IPS DF 4.7 (cell line): ENCODE data around the gene NPPA.

ENCODE experiments used
- DNase-seq: peaks from one replicate; pipeline ENCODE4 v3.0.0-alpha.2; 2013; ENCODE audit warnings: low spot score; ENCODE audit errors: extremely low read depth

Gene NPPA

DNA sequence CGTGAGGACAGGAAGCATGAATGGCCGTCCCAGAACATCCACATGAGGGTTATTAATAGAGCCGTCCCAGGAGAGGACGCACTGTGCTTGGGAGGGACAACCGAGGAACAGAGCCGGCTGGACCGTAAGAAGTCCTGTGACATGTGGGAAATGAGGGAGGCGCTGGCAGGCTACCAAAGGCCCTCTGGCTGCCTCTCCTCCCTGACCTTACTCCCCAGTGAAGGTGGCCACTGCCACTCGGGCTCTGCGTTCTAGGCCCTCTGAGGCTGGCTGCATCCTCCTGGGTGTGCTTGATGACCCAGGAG lies 26.6 kb upstream of the NPPA start:
- DNase-seq = no peak

DNA sequence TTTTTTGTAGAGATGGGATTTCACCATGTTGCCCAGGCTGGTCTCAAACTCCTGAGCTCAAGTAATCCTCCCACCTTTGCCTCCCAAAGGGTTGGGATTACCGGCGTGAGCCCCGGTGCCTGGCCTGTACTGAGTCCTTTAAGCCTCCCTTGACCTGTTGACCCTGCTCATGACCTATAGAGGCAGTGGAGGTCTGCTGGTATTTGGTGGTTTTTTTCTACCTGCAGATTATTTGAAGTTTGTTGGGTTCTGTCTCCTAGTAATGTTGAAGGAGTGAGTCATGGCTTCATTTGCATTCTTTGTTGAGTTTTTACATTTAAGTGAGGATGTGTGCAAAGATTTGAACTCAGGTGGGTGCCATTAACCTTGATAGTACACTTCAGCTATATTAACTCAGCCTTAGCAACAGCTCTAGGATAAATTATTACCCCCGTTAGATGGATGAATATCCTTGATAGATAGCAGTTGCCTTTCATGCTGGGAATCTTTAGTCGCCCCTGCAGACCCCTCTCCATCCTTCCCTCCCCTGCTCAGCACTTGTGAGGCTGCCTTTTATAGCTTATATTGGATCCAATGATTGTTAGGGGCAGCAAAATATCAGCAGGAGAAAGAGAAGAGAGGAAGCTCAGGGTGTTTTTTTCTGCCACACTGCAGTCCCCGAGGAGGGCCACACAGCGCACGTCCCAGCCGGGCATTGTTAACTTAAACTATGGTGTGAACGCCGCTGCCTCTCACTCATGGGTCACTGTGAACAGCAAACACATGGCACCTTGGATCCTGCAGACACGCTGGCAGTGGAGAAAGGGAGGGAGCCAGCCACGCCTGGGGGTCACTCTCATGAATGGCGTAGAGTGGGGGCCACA lies 26.0 kb upstream of the NPPA start:
- no peak for DNase-seq

- DNase-seq = no peak
These were observed 25.0 kb upstream of the NPPA start for GRCh38 chr1:11872545-11872944.

DNA sequence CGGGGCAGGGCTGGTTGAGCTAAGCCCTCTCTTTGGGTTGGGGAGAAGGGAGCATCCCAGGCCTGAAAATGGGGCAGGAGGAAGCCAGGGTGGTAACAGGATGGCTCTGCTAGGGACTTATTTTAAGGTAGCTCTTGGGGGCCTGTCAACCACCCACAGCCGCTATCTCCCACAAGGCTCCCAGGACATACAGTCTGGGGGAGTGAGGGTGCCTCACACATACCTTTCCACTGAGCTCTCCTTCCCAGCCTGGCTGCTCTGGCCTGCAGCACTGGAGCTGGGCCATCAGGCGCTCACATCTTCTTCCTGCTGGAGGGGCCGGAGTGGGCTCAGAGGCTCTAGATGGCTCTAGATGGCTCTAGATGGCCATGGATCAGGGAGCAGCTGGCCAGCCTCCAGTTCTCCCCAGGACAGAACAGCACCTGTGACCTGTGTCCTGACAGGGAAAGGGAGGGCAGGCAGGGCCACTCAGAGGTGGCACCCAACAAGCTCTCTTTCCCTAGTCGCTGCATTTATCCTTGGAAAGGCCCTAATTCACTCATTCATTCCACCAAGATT lies 22.1 kb upstream of the NPPA start:
- no peak for DNase-seq

DNA sequence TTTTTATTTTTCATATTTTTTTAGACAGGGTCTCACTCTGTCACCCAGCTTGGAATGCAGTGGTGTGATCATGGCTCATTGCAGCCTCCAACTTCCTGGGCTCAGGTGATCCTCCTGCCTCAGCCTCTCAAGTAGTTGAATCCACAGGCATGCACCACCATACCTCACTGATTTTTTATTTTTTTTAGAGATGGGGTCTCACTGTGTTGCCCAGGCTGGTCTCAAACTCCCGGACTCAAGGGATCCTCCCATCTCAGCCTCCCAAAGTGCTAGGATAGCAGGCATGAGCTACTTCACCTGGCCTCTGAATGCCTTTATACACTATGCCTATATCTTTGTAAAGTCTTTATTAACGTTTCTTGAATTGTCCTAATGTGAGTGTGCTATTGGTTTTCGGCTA lies 21.5 kb upstream of the NPPA start:
- no peak for DNase-seq

- no peak for DNase-seq
These were observed 20.9 kb upstream of the NPPA start for GRCh38 chr1:11868331-11868980.

DNA sequence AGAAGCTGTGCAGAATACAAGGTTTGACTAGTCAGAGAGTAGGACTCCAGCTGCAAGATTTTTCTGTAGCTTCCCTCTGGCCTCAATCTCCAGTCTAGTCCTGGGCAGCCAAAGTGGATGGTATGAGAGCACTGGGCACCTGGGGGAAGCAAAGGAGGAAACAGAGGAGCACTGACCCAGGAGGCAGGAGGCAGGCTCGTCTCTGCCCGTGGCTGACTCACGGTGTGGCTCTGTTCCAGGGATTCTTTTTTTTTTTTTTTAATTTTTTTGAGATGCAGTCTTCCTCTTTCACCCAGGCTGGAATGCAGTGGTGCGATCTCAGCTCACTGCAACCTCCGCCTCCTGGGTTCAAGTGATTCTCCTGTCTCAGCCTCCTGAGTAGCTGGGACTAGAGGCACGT lies 15.3 kb upstream of the NPPA start:
- DNase-seq = no peak

DNA sequence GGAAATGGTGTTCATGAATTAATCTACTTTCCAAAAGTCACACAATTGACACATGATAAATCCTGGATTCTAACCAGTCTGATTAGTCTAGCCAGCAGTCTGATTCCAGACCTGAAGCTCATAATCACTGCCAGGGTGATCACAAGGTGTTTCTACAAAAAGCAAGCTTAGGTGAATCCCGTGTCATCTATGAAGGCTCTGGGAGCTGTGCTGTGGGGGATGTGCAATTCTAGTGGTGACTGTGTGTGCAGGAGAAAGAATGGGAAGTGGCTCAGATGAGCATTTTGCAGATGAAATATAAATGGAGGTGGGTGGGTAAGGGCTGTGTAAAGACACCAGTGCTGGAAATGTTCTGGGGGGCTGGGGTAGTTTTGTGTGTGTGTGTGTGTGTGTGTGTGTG lies 13.0 kb upstream of the NPPA start:
- no peak for DNase-seq

GRCh38 chr1:11860083-11860482 lies 12.5 kb upstream of the NPPA start:
- no peak for DNase-seq

DNA sequence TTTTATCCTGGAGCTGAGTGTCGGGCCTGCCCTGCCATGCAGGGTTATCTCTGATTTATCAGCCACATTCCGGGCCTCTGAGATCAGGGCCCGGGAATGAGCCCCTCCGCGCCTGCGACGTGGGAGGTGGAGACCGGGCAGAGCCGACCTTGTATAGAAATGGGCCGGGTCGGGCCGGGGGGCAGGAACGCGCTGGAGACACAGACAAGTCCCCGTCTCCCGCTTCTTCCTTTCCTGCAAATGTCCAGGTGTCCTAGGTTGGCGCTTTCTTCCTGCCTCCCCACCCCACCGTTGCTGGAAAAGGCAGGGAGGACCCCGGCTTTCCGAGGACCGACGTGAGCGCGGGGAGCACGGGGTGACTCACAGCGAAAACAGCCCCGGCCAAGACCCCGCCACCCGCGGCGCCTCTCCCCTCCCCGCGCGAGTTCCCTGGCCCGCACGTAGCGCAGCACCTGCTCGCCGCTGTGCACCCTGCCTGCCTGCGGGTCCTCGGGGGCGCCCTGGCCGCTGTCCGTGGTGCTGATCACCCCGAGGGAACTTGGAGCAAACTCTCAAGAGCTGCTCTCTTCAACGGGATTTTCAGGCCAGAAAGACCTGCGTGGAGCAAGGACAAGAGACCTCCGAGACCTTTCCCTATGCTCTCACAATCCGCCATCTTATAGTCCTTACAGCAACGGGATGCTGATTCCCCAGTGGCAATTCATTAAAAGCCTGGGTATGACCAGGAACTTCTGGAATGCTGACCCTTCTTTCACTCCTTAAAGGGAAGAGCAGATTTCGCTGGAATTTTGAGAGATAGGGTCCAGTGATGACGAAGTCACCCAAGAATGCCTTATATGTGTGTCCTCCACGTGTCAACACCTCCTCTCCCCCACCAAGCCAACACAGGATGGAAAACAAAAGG lies 11.6 kb upstream of the NPPA start:
- no peak for DNase-seq

- DNase-seq = no peak
These were observed 11.0 kb upstream of the NPPA start, which contains the start of gene NPPB for GRCh38 chr1:11858613-11858967. NPPB (minus strand) TSS chr1:11858945; CDS start chr1:11858833, 112 bp downstream.

DNA sequence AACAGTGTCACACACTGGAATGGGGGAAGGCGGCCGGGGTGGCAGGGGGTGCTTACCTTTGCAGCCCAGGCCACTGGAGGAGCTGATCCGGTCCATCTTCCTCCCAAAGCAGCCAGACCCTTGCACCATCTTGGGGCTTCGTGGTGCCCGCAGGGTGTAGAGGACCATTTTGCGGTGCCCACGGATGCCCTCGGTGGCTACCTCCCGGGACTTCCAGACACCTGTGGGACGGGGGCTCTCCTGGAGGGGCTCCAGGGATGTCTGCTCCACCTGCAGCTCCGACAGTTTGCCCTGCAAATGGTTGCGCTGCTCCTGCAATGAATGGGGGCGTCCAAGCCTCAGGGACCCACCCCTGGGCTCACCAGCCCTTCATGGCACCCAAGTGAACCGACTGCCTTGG lies 10.6 kb upstream of the NPPA start:
- no peak for DNase-seq

- no peak for DNase-seq
These were observed 9.7 kb upstream of the NPPA start for GRCh38 chr1:11857164-11857851.

DNA sequence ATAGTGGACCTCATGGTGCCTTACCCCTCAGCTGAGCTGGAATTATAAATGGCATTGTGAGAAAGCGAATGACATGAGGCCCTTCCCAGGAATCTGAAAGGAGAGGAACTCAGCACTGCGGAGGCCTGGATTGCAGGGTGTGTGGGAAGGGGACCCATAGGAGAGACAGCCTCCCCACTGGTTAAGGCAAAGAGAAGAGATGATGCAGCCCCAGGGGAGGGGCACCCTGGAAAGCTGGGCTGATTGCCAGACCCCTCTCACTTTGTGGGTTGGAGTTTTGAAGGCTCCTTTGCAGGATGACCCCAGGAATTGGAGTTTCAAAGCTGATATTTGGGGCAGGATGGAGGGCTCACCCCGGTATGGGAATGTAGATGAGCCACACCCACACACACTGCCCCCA lies 9.1 kb upstream of the NPPA start:
- DNase-seq = no peak

DNA sequence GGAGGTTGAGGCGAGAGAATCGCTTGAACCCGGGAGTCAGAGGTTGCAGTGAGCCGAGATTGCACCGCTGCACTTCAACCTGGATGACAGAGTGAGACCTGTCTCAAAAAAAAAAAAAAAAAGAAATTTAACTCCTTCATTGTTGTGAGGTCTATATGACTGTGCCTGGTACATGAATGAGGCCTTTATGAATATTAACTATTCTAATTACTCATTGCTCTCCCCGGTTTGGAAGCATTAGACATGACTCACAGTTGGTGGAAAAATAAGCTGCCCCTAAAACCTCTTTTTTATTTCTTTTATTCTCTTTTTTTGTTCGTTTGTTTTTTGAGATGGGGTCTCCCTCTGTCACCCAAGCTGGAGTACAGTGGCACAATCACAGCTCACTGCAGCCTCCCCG lies 7.8 kb upstream of the NPPA start:
- no peak for DNase-seq

DNA sequence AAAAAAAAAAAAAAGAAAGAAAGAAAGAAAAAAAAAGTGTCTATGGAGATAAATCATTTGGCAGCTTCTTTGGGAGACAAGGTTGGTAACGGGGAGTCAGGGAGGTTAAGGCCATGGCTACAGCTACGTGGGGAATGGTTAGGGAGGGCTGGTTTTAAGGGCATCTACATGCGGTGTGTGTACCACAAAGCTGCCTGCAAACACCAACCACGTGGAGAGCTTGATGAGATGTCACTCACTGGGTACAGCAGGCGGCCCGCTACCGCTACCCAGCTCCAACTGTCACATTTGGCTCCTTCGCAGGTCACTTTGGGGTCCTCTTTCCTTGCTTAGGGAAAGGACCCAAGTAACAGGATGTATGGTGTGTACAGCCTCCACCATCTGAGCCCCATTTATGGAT lies 6.9 kb upstream of the NPPA start:
- DNase-seq = no peak

DNA sequence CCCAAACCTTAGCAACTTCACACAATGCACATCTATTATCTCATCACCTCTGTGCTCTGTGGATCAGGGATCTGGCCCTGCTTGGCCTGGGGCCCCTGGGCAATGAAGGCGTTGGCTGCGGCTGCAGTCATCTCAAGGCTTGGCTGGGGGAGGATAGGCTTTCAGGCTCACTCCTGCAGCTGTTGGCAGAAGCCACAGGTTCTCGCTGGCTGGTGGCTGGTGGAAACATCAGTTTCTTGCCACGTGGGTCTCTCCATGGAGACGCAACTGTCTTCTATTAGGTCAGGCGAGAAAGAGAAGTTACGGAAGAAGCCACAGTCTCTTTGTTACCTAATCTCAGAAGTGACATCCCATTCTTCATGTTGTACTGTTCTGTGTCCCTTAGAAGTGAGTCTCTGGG lies 3.6 kb upstream of the NPPA start:
- DNase-seq = no peak

GRCh38 chr1:11850156-11850555 lies 2.6 kb upstream of the NPPA start:
- no peak for DNase-seq

- DNase-seq = no peak
These were observed 754 bp upstream of the NPPA start for GRCh38 chr1:11848373-11848700.

DNA sequence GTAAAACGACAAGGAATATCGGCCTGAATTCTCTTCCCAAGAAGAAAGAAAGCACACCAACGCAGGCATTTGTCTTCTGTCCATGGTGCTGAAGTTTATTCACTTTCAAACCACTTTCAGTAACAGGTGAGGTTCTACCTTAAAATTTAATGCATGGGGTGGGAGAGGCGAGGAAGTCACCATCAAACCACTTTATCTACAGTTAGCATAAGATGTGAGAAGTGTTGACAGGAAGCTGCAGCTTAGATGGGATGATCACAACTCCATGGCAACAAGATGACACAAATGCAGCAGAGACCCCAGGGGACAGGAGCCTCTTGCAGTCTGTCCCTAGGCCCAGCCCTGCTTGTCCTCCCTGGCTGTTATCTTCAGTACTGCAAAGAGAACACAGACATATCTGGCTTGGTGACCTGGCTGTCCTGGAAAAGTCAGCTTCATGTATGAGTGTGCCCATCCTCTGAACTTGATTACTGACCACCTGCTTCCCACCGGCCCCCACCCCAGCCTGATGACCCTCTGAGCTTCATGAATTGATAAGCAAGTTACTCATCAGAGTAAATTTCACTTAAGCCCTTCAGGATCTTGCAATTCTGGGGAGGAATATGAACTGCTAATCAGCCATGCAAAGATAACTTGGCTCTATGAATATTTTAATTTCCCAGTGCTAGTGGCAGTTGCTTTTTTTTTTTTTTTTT lies 1.8 kb downstream of the NPPA start:
- DNase-seq = no peak
